Activated CD4-positive, CD25-positive, alpha-beta regulatory T cell (primary cell): Measurements from ENCODE around the gene ARMC9.

Experiments used
- DNase-seq, 4 experiments: peaks; one replicate each; lab custom pipeline; 2025; lab: John Stamatoyannopoulos, UW

The ARMC9 gene

DNA sequence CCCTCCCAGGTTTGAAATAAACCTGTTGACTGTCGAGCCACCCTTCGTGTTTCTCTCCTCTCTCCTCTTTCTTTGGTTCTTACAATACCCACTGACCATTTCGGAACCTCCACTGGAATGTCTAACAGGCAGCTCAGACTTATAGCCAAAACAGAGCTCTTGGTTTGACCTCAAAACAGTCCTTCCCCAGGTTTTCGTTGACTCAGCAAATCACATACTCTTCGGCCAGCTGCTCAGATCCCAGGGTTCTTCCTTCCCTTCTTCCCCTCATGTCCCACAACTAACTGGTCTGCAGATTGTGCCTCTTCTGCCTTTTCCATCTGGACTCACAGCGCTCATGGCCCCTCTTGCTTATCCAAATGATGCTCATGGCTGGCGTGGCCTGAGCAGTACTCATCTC lies 4.7 kb downstream of the ARMC9 start:
- DNase-seq: no peak

DNA sequence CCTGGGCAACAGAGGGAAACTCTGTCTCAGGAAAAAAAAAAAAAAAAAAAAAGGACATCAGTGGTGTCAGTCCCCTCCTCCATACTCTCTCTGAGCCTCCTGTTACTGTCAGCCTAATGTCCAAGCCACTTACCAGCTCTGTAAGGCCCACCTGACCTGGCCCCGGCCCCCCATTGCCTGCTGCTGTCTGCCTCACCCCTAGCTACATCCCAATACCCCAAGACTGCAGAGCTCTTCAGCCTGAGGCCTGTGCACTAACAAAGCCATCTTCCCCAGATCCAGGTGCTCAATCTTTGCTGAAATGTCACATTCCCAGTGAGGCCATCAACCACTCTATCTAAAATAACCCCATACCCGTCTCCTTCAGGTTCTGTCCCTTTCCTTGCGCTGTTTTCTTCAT lies 5.7 kb downstream of the ARMC9 start:
- no peak for DNase-seq

DNA sequence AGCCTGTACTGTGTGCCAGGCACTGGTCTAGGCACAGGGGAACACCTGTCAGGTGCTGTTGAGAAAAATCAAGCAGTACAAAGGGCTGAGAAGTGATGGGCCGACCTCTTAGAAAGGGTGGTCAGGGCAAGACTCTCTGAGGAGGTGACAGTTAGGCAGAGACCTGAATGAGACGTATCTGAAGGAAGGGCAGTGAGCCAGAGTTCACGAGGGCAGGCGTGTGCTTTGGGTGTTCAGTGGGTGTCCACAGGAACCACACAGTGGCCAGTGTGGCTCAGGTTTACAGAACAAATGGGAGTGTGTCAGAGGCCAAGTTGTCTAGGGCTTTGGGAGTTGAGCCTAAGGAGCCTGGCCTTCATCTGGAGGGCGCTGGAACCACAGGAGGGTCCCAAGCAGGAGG lies 6.2 kb downstream of the ARMC9 start:
- no peak for DNase-seq

DNA sequence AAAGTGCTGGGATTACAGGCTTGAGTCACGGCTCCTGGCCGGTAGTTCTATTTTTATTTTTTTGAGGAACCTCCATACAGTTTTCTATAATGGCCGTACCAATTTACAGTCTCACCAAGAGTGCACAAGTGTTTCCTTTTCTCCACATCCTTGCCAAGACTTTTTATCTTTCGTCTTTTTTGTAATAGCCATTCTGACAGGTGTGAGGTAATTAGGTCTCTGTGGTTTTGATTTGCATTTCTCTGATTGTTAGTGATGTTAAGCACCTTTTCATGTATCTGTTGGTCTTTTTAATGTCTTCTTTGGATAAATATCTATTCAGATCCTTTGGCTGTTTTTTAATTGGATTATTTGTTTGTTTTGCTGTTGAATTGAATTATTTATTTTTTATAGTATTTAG lies 9.3 kb downstream of the ARMC9 start:
- DNase-seq: no peak

DNA sequence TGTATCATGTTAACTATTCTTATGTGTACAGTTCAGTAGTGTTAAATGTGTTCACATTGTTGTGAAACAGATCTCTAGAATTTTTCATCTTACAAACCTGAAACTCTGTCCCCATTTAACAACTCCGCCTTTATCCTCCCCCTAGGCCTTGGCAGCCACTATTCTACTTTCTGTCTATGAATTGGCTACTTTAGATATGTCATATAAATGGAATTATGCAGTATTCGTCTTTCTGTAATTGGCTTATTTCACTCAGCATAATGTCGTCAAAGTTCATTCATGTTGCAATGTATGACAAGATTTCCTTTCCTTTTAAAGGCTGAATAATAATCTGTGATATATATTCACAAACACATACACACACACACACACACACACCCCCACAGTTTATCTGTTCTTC lies 12.4 kb downstream of the ARMC9 start:
- no peak for DNase-seq

DNA sequence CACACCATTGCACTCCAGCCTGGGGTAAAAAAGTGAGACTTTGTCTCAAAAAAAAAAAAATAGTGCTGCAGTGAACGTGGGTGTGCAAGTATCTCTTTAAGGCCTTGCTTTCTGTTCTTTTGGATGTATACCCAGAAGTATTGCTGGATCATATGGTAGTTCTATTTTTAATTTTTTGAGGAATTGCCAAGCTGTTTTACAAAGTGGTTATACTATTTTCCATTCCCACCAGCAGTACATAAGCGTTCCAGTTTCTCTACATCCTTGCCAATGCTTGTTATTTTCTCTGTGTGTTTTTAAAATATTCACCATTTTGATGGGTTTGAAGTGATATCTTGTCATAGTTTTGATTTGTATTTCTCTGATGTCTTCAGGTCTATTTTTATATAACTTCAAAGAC lies 13.1 kb downstream of the ARMC9 start:
- DNase-seq: no peak

DNA sequence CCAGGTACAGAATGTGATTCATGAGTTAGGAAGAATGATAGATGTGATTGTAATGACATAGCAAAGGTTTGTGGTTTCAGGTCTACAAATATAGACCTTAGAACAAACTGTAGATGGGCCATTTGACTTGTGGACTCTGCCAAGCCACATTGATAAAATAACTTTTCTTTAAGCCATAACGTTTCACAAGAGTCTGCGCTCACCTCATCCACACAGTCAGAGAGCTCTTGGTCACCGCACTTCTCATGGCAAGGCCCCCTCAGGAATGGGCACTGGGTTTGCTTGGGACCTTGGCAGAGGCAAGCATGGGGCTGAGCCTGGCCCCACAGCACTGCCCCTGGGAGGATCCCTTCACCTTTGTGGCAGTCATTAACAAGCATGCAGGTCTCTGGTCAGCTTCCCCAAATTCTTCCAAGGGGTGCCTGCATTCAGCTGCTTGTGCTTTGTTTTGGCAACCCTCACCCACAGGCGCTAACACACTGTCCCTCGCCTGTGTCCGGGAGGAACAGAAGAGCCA lies 14.0 kb downstream of the ARMC9 start:
- DNase-seq: no peak

DNA sequence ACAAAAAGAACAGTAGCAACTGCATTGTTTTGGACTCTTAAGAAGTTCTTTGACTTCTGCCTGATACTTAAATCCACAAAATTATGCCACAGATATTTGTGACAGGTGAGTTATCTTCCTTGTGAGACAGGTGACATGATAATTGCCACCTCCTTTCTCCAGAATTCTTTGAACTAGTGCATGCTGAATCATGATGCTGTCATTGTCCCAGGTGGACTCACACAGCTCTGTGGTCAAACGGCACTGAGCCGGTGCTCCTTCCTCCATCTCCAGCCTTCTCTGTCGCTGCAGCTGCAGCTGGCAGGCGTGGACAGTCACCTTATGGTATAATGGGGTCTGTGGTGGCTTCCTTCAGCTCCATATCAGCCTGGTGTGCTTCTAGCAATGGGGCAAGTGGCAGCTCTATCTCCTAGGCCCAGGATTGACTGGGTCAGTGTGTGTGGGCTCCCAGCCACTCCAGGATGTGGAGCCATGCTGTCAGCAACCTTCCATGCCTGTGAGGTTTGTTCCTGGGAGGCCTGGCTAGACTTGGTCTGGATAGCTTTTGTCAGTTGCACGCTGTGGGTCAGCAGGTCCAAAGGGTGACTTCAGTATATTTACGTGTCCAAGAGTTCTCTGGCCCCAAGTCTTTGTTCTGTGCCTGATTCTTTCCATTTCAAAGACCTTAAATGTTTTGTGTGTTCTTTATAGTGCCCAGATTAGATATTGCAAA lies 15.7 kb downstream of the ARMC9 start:
- no peak for DNase-seq

DNA sequence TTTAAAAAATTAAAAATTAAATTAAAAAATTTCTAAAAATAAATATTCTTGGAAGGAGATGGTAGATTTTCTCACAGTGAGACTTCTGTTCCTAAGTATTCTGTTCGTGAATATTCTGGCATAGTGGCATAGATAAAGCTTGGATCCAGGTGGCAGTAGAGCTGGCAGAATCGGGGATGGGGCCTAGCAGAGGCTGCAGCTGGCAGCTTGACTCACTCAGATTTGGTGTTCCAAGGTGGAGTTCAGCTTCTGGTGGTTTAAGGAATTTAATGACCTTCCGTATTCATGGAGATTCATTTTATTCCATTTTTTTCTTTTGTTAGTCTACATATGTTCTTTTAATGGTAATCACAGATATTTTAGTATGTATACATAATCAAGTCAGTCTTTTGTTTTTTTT lies 19.9 kb downstream of the ARMC9 start:
- DNase-seq: no peak

DNA sequence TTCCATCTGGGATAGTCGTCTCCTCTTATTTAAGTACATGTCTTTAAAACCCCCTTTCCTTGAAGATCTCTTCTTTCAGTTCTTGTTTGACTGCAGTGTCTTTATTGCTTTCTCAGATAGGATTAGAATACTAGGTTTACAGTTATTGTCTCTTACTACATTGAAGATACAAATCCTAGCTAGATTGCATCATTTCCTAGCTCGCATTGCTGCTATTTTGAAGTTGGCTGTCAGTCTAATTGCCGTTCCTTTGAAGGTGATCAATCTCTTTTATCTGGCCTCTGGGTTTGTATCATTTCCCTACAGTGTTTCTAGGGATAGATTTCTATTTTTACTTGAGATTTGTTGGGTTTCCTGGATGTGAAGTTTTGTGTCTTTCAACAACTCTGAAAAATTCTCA lies 20.9 kb downstream of the ARMC9 start:
- DNase-seq: no peak

DNA sequence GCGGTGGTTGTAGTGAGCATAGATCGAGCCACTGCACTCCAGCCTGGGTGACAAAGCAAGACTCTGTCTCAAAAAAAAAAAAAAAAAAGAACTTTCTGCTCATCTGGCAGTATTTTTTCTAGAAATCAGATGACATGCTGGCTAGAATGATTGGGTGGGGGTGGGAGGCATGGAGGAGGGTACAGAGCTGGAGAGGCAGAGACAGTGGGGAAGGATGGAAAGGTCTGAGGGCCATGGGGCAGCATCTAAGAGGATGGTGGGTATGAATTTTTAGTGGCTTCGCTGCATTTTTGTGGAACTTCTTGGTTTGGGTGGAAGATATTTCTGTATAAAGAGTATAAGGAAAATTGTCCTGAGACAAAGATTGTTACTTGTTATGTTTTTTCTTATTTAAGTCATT lies 23.3 kb downstream of the ARMC9 start:
- no peak for DNase-seq

DNA sequence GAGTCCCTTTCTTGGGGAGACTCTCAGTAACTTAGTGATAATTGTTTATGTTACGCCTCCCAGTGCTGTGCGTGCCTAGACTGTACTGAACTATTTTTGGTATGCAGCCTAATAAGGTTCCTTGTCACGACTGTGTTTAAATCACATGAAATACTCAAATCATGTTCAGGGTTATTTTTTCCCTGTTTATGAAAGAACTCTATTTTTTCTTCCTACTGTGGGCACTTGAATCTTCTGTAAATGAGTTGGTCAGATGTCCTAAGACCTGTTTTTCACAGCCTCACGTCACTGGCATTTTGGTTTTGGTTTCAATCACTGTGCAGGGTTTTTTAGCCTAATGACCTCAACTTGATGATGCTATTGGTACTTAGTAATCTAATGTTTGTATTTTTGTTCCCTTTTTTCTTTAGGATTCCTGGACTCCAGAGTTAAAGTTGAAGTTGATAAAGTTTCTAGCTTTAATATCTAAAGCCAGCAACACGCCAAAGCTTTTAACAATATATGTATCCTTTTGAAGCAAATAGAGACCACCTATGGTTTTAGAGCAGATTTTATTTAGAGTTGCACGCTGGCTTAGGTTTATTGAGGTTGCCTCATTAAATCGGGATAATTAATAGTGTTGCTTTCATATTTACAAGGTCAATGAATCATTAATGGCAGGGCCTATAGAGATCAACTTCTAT lies 24.0 kb downstream of the ARMC9 start:
- DNase-seq: no peak

DNA sequence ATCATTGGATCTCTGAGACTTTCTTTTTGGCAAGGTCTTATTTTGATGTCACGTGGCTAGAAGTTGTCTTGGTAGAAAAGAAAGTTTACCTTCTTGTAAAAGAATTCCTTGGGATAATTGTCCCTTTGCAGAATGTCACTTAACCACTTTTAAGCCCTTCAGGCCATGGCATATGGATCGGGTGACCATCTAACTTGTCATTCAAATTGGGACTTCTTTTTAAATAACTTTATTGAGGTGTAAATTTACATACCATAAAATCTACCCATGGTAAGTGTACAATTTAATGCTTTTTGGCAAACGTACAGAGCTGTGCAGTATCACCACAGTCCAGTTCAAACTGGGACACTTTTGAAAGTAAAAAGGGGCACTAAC lies 24.6 kb downstream of the ARMC9 start:
- no peak for DNase-seq

DNA sequence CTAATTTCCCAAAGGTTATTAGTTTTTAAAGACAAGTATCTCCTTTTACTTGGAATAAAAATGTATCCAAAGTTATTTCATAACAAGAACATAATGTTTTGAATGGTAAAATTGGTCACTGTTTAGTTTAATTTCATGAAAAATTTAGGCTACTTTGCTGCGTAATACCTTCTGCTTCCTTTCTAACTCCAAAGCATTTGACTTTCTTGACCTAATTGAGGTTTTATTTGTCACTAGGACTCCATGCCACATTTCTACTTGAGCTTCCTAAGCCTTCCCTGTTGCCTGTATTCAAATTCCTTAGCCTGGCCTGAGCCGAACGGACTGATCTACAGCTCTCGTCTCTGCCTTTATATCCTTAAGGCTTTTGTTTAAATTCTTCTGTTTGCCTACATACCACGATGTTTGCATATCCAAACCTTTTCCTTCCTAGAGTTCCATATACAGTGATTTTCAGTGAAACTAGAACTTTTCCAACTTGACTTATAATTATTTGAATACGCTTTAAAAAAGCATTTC lies 25.1 kb downstream of the ARMC9 start:
- DNase-seq: no peak

DNA sequence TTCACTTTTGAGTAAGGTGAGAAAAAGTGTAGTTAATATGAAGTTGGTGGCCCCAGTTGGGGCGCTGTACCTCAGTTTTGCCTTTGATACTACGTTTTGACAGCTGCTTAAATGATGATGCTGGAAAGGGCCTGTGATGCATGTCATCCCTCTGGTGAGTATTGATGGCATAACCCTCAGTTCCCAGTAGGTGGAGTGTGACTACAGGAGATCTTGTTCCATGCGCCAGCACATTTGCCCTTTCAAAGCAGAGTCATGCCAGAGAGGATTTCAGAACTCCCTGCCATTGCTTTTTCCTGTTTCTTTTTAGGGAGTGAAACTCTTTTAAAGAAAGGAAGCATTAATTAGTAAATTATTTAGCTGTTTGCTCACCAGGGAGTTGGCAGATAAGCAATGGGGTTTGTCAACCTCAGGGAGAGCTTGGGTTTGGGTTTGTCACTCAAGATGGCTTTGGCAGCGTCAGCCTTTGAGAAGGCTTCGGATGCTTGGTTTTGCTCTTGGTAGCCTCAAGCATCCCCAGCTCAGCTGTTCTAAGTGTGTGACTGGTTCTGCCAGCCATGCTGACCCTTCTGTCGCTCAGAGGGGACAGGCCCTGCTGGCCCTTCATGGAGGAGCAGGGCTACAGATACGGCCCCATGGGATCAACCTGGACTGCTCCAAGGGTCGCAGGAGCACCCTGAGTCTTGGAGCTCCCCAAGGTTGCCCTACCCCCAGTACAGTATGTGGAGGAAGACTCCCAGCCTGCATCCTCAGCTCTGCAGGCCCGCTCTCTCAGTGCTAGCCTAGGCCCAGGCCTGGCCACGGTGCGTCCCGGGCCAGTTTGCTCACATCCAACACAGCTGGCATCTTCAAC lies 29.1 kb downstream of the ARMC9 start:
- no peak for DNase-seq

DNA sequence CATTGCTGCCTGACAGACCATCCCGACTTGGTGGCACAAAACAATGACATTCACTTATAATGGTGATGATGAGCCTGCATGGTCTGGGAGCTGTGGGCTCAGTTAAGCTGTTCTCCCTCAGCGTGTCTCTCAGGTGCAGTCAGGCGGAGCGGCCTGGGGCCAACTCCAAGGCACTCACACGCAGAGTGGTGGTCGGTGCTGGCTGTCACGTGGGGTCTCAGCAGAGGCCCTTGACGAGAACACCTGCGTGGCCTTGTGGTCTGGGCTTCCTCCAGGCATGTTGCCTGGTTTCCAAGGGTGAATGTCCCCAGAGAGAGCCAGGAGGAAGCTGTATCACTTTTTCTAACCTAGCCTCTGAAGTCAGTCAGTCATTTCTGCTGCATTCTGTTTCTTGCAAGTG lies 29.8 kb downstream of the ARMC9 start:
- DNase-seq: no peak

DNA sequence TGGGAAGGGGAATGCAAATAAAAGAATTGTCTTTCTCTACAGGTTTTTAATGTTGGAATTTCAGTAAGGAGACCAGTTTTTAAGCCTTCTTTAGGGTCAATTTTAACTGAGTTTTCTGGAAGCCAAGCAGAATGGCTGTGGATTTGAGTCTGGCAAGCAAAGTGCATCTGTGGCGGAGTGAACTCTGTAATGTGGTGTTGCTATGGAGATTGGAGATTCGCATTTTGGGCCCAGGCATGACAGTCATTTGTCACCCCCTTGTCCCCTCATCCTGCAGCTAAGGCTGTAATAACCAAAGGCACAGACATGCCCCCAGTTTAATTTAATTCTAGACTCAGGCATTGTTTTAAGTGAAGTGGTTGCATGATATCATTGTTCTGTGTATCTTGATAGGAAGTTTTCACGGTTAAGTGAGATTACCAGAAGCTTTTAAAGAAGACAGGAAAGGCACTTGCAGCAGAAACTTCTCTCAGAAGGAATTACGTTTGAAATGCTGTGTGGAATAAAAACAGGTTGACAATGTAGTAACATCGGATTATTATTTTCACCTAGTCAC lies 30.6 kb downstream of the ARMC9 start:
- no peak for DNase-seq

DNA sequence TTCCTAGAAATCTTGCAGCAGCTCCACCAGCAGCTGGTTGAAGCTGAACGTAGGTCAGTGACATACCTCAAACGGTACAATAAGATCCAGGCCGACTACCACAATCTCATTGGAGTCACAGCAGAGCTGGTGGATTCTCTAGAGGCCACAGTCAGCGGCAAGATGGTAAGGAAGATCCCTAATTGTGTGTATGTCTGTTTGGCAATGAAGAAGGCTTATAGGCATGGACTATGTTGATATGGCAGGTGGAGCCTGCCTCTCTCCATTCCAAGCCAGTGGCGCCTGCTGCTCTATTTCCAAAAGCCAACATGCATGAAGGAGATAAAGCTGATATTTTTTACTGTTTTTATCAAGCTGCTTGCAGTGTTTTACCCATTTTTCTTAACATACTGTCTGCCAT lies 36.8 kb downstream of the ARMC9 start:
- no peak for DNase-seq

DNA sequence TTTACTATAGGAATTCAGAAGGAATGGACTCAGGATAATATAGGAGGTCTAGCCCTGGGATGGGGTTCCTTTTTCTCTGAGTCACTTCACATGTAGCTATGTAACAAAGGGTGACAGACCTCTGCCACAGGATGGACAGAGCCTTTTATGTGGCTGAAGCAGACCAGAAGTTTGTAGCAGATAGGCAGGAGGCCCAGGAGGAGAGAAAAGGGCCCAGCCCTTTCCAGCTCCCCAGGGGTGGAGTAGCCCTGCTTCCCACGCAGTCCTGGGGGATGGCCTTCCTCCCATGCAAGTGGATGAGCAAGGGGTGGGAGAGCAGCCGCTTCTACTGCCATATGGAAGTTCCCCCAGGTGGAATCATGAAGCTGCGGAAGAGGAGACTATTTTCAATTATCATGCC lies 40.3 kb downstream of the ARMC9 start:
- no peak for DNase-seq

DNA sequence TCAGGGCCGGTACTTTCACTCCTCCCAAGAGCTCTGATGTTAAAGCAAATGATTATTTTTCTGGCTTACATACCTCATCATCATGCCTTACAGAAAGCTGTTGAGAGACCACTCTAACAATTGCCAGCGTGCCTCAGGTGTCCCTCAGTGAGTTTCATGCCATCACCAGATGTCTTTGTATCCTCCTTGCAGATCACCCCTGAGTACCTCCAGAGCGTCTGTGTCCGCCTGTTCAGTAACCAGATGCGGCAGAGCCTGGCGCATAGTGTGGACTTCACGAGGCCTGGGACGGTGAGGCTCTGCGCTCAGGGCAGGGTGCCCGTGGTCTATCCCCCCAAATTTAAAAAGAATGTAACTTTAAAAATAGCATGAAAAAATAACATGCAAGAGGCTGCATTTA lies 41.3 kb downstream of the ARMC9 start:
- no peak for DNase-seq

DNA sequence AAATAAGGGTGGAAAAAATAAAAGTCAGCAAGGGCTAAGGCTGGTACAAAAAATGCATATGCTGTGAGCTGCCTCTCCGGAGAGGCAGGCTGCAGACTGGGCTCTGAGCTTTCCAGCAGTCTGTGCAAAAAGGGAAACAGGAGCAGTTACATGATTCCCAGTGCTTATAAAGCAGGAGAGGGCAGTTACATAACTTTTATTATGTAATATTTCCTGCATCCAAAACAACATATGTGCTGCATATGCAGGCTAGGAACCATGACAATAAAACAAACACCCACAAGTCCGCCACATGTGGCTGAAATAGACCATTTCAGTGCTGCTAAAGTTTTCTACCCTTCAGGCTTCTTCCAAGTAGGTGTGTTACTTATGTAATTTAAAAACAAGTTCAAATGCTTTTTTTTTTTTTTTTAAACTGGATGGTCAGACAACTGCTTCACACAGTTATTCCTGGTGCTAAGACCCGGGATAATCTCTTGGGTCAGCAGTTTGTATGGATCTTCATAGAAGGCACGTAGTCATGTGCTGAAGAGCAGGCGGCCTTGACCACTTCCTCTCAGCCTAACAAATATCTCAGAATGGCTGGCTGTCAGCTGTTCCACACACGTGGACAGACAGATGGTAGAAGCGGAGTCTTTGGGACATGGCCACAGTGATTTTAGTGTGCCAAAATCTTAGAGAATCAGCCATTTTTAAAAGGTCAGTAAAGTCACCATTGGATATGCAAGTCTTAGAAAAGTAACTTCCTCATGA lies 43.5 kb downstream of the ARMC9 start:
- no peak for DNase-seq

DNA sequence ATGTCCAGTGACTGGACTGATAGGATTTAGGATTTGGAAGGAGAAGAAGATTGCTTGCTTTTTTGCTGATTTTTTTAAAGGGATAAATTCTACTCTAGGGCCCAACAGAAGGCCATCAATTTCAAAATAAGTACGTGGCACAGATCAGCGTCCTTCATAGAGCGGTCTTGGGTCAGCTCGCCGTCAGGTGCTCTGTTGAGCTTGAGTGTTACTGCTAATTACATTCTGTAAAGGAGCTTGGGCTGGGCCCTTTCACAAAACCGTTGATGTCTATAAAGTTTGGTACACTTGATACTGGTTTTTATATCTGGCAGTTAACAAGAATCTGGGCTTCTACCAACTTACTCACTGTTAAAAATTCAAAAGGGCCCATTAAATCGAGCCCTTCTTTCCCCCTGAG lies 45.4 kb downstream of the ARMC9 start:
- DNase-seq: no peak
